A673 (cell line): Measurements from ENCODE around the gene KIDINS220. TPM values are rescaled to one million over a fixed set of nuclear protein-coding genes. Genes with fewer than 3 reads are reported as not detected.

ENCODE experiments used
- BruUV-seq: library from RNA; stranded (reverse); fragments of 400-500 nt; replicated peaks from 2 replicates; lab custom pipeline; 2021; lab: Mats Ljungman, UMichigan
- CTCF ChIA-PET: fragments of 300-600 bp; sonication (Branson Sonifier 250); formaldehyde crosslinking; loops from one replicate; lab custom pipeline; 2022; ENCODE audit warnings: antibody characterized with exemption; lab: Charles Lee
- POLR2A ChIA-PET: fragments of 300-600 bp; sonication (Branson Sonifier 250); formaldehyde crosslinking; loops from one replicate; lab custom pipeline; 2022; ENCODE audit warnings: antibody characterized with exemption; ENCODE audit not compliant: low non-redundant PET; lab: Charles Lee
- DNase-seq: peaks from one replicate; pipeline ENCODE4 v3.0.0-alpha.2; 2015; ENCODE audit warnings: low spot score
- H3K27ac ChIP-seq: fragments of 200-600 bp; sonication (generic); 2 replicates; pipeline ENCODE4 v1.5.1; 2016; ENCODE audit warnings: mixed run types, low read depth, mild to moderate bottlenecking, mixed read lengths, antibody characterized with exemption, low read length; ENCODE audit not compliant: poor library complexity, severe bottlenecking
- H3K27me3 ChIP-seq: fragments of 200-600 bp; sonication (generic); replicated peaks from 2 replicates; pipeline ENCODE4 v1.6.1; 2017; ENCODE audit warnings: mixed run types, low read depth, mild to moderate bottlenecking, mixed read lengths, antibody characterized with exemption, low read length; ENCODE audit not compliant: insufficient read depth, poor library complexity
- H3K36me3 ChIP-seq: fragments of 200-600 bp; sonication (generic); 2 replicates; pipeline ENCODE4 v1.6.1; 2016; ENCODE audit warnings: mixed run types, mild to moderate bottlenecking, mixed read lengths, antibody characterized with exemption, low read length; ENCODE audit not compliant: insufficient read depth, poor library complexity, severe bottlenecking
- H3K4me1 ChIP-seq: fragments of 200-600 bp; sonication (generic); 2 replicates; pipeline ENCODE4 v1.6.1; 2017; ENCODE audit warnings: mixed run types, mild to moderate bottlenecking, mixed read lengths, antibody characterized with exemption, low read length; ENCODE audit not compliant: insufficient read depth, poor library complexity, severe bottlenecking
- H3K4me3 ChIP-seq: fragments of 200-600 bp; sonication (generic); 2 replicates; pipeline ENCODE4 v1.5.1; 2016; ENCODE audit warnings: low read depth, mixed run types, mild to moderate bottlenecking, mixed read lengths, low read length; ENCODE audit not compliant: poor library complexity, severe bottlenecking
- H3K9me3 ChIP-seq: fragments of 200-600 bp; sonication (generic); 2 replicates; pipeline ENCODE4 v1.6.1; 2016; ENCODE audit warnings: mixed run types, low read depth, mild to moderate bottlenecking, mixed read lengths, antibody characterized with exemption, low read length; ENCODE audit not compliant: poor library complexity, severe bottlenecking
- EZH2 ChIP-seq: fragments of 200-600 bp; sonication (generic); IDR thresholded peaks from 2 replicates; pipeline ENCODE4 v1.6.1; 2017; ENCODE audit warnings: borderline replicate concordance, low read depth, mild to moderate bottlenecking, mixed read lengths, antibody characterized with exemption, low read length; ENCODE audit not compliant: poor library complexity, severe bottlenecking
- intact Hi-C: fragments of 100-400 bp; cut with micrococcal nuclease; formaldehyde crosslinking; loops from one replicate; pipeline ENCODE4 v1.10.0; 2022; ENCODE audit not compliant: unreplicated experiment
- total RNA-seq: library from RNA; stranded (reverse); gene quantifications from 2 replicates; pipeline ENCODE4 v1.2.3, GENCODE V29; 2021
- TF ChIP-seq, protein P1 (sequence below): fragments of 300-800, 200-600 bp; sonication (generic); conservative IDR thresholded peaks from 2 replicates; pipeline ENCODE4 v1.5.1; 2017; ENCODE audit warnings: low read depth, mild to moderate bottlenecking, antibody characterized with exemption, low read length, moderate library complexity, mixed read lengths

KIDINS220 gene
- total RNA-seq, 1 experiment from 2014 or later = 46.4 TPM

DNA sequence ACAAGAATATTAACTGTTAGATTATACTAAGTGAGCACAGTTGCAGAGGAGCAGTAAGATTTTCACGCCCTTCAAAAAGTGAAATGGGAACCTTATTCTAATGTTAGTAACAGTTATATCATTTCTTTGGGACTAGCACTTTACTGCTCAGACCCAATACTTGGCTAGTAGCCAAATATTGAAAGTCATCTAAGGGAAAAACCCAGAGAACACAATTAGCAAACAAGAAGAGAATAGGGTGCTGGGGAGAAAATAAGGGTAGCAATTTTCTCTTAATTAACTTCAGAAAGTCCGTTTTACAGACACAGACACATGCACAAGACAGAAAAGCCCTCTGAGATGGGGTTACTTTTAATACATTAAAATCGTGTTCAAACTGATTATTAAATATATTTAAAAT is 83.8 kb downstream of the KIDINS220 start:
- POLR2A ChIA-PET = no interaction called here
- peaks cover 15% of the 10 kb centered on the region for H3K9me3 ChIP-seq
- TF ChIP-seq, protein P1, sequence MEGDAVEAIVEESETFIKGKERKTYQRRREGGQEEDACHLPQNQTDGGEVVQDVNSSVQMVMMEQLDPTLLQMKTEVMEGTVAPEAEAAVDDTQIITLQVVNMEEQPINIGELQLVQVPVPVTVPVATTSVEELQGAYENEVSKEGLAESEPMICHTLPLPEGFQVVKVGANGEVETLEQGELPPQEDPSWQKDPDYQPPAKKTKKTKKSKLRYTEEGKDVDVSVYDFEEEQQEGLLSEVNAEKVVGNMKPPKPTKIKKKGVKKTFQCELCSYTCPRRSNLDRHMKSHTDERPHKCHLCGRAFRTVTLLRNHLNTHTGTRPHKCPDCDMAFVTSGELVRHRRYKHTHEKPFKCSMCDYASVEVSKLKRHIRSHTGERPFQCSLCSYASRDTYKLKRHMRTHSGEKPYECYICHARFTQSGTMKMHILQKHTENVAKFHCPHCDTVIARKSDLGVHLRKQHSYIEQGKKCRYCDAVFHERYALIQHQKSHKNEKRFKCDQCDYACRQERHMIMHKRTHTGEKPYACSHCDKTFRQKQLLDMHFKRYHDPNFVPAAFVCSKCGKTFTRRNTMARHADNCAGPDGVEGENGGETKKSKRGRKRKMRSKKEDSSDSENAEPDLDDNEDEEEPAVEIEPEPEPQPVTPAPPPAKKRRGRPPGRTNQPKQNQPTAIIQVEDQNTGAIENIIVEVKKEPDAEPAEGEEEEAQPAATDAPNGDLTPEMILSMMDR = no peak
- TF ChIP-seq EZH2 = no peak
- intact Hi-C loops = loop anchor here (10.0 kb wide), 1 partner anchor 359 kb away; no protein-coding TSS in a partner anchor
- CTCF ChIA-PET = no interaction called here
- no peaks in the 10 kb centered on the region for H3K27me3 ChIP-seq
- H3K36me3 ChIP-seq = peaks cover 9% of the 10 kb centered on the region
- no peak overlapping the region for H3K27ac ChIP-seq
- no TSS peak for BruUV-seq
- DNase-seq = peak; percentile 24
- H3K4me1 ChIP-seq = peaks cover 14% of the 10 kb centered on the region
- H3K4me3 ChIP-seq = no peak overlapping the region

DNA sequence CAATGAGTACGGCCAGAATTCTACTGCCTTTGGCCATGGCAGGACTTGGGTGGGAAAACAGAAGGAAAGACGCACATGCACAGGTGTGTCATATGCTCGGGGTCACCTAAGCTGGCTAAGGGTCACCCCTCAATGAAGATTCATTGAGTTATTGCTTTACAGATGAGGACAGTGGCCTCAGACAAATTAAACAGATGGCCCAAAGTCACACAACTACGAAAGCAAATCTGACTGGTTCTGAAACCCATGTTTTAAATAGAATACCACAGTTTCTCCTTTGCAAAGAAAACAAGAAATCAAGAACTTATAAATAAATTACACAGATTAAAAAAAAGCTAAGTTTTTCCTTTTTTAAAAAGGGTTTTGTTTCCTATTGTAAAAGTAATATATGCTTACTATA is 85.0 kb downstream of the KIDINS220 start:
- no peak overlapping the region for H3K27ac ChIP-seq
- BruUV-seq = no TSS peak
- ChIA-PET CTCF (no interaction called here), POLR2A (no interaction called here)
- intact Hi-C loops = loop anchor here (10.0 kb wide), 1 partner anchor 358 kb away; no protein-coding TSS in a partner anchor
- TF ChIP-seq, protein P1 = no peak
- TF ChIP-seq EZH2 = no peak
- H3K4me1 ChIP-seq = peaks cover 14% of the 10 kb centered on the region
- H3K27me3 ChIP-seq = no peaks in the 10 kb centered on the region
- H3K36me3 ChIP-seq = peaks cover 12% of the 10 kb centered on the region
- no peak overlapping the region for H3K4me3 ChIP-seq
- no peak for DNase-seq
- H3K9me3 ChIP-seq = peaks cover 15% of the 10 kb centered on the region

DNA sequence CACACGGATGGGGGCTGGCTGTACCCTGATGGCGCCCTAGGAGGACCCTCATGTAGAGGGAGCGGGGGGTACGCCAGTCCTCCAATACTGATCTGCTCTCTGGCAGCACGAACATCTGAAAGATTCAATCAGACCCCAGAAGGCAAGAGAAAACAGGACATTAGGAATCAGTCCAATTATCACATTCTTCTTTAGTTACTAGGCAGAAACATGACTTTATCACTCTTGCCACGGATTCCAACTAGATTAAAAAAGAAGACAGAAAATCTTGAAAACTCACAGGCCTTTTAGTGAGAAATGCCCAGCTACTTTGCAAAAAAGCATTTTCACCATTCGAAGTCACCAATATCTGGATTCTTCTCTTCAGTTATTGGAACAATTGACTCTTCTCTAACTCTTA is 87.2 kb downstream of the KIDINS220 start:
- H3K9me3 ChIP-seq = peaks cover under 1% of the 10 kb centered on the region
- no peak overlapping the region for H3K4me3 ChIP-seq
- intact Hi-C loops = loop anchor here (10.0 kb wide), 1 partner anchor 355 kb away; no protein-coding TSS in a partner anchor
- no TSS peak for BruUV-seq
- CTCF ChIA-PET = no interaction called here
- peaks cover 14% of the 10 kb centered on the region for H3K4me1 ChIP-seq
- H3K36me3 ChIP-seq = peaks cover 3% of the 10 kb centered on the region
- H3K27me3 ChIP-seq = no peaks in the 10 kb centered on the region
- POLR2A ChIA-PET = no interaction called here
- TF ChIP-seq, protein P1 = no peak
- no peak for TF ChIP-seq EZH2
- H3K27ac ChIP-seq = no peak overlapping the region
- no peak for DNase-seq
